GM12878 (cell line): ENCODE data around the gene BCCIP. TPM values are rescaled to one million over a fixed set of nuclear protein-coding genes. Genes with fewer than 3 reads are reported as not detected.

Source experiments
- ATAC-seq: fragments of 200-7000 bp; cut with Tn5 transposase; 3 replicates; pipeline ENCODE4 v1.9.1; 2020; ENCODE audit warnings: mild to moderate bottlenecking, moderate library complexity
- BruUV-seq: library from RNA; stranded (reverse); fragments of 400-500 nt; replicated peaks from 2 replicates; lab custom pipeline; 2021; lab: Mats Ljungman, UMichigan
- CTCF ChIA-PET: fragments of 300-600 bp; sonication (Branson Sonifier 250); formaldehyde crosslinking; extraction: SDS; loops from one replicate; lab custom pipeline; 2021; ENCODE audit warnings: inconsistent platforms; lab: Yijun Ruan, JAX
- POLR2A ChIA-PET: fragments of 350-600 bp; formaldehyde crosslinking; extraction: SDS; loops from one replicate; lab custom pipeline; 2021; ENCODE audit warnings: inconsistent platforms; lab: Charles Lee
- RAD21 ChIA-PET: fragments of 300-600 bp; sonication (Branson Sonifier 250); formaldehyde crosslinking; loops from one replicate; lab custom pipeline; 2023; ENCODE audit warnings: antibody characterized with exemption; ENCODE audit not compliant: unreplicated experiment; lab: Charles Lee
- SMC1A ChIA-PET: fragments of 300-600 bp; sonication (Branson Sonifier 250); formaldehyde crosslinking; loops from one replicate; lab custom pipeline; 2023; ENCODE audit not compliant: unreplicated experiment, uncharacterized antibody; lab: Charles Lee
- DNase-seq: peaks from one replicate; pipeline ENCODE4 v3.0.0-alpha.2; 2011; ENCODE audit warnings: low read depth, low spot score
- FAIRE-seq: peaks from 3 replicates; lab custom pipeline; 2011; peaks lifted over from hg19 to GRCh38; lab: Jason Lieb, UNC
- H2AFZ ChIP-seq: 2 replicates; pipeline ENCODE4 v1.6.0; 2011; ENCODE audit warnings: low read depth, low read length, control low read depth; ENCODE audit not compliant: control insufficient read depth
- H3K27ac ChIP-seq: 2 replicates; pipeline ENCODE4 v1.5.1; 2011; ENCODE audit warnings: control low read depth; ENCODE audit not compliant: control insufficient read depth, insufficient read depth
- H3K27me3 ChIP-seq, 2 experiments: replicated peaks in 1 of 2; 2 replicates each; pipeline versions ENCODE4 v1.6.0 to v1.6.1; 2011; ENCODE audit warnings: low read length in 1 of 2; ENCODE audit not compliant: control insufficient read depth in 2 of 2, insufficient read depth in 2 of 2
- H3K36me3 ChIP-seq, 2 experiments: 2 replicates each; pipeline ENCODE4 v1.5.1; 2011; ENCODE audit warnings: low read length in 1 of 2; ENCODE audit not compliant: control insufficient read depth in 2 of 2, insufficient read depth in 2 of 2
- H3K4me1 ChIP-seq: 2 replicates; pipeline ENCODE4 v1.6.1; 2011; ENCODE audit warnings: mild to moderate bottlenecking, low read length, moderate library complexity, mixed read lengths; ENCODE audit not compliant: control insufficient read depth, insufficient read depth
- H3K4me2 ChIP-seq: 2 replicates; pipeline ENCODE4 v1.6.0; 2011; ENCODE audit warnings: control low read depth; ENCODE audit not compliant: control insufficient read depth, insufficient read depth
- H3K4me3 ChIP-seq: fragments of 200-600 bp; sonication (generic); 2 replicates; pipeline ENCODE4 v1.5.1; 2016
- H3K79me2 ChIP-seq: 2 replicates; pipeline ENCODE4 v1.6.0; 2011; ENCODE audit warnings: low read length; ENCODE audit not compliant: control insufficient read depth, insufficient read depth
- H3K9ac ChIP-seq: 2 replicates; pipeline ENCODE4 v1.8.0; 2011; ENCODE audit warnings: low read length, control low read depth, mixed read lengths; ENCODE audit not compliant: control insufficient read depth, insufficient read depth
- H3K9me3 ChIP-seq: replicated peaks from 3 replicates; pipeline ENCODE4 v1.5.1; 2011; ENCODE audit warnings: mild to moderate bottlenecking, low read length; ENCODE audit not compliant: control insufficient read depth, insufficient read depth
- H4K20me1 ChIP-seq: 2 replicates; pipeline ENCODE4 v1.6.0; 2011; ENCODE audit not compliant: control insufficient read depth, insufficient read depth
- CBX3 ChIP-seq: fragments of 200-600 bp; sonication (generic); IDR thresholded peaks from 2 replicates; pipeline ENCODE4 v1.6.1; 2016; ENCODE audit warnings: low read depth, borderline replicate concordance
- HCFC1 ChIP-seq: fragments of 150-350 bp; IDR thresholded peaks from 2 replicates; pipeline ENCODE4 v1.6.1; 2014; ENCODE audit warnings: low read length
- HDAC2 ChIP-seq: fragments of 200-600 bp; sonication (generic); IDR thresholded peaks from 2 replicates; pipeline ENCODE4 v1.6.1; 2017
- JUNB ChIP-seq: IDR thresholded peaks from 2 replicates; pipeline ENCODE4 v1.6.1; 2016; ENCODE audit warnings: antibody characterized with exemption, mild to moderate bottlenecking
- MEF2A ChIP-seq: IDR thresholded peaks from 2 replicates; pipeline ENCODE4 v1.6.1; 2011; ENCODE audit warnings: low read depth, mild to moderate bottlenecking, low read length, moderate library complexity; ENCODE audit not compliant: insufficient read depth
- NFYB ChIP-seq: IDR thresholded peaks from 2 replicates; pipeline ENCODE4 v1.6.1; 2011; ENCODE audit warnings: low read depth, mild to moderate bottlenecking, low read length, improper control_type of control experiment, moderate library complexity; ENCODE audit not compliant: insufficient read depth
- PAX5 ChIP-seq: IDR thresholded peaks from 2 replicates; pipeline ENCODE4 v1.6.1; 2011; ENCODE audit warnings: low read depth, low read length, borderline replicate concordance
- RFX5 ChIP-seq: IDR thresholded peaks from 2 replicates; pipeline ENCODE4 v1.6.1; 2011; ENCODE audit warnings: low read depth, low read length, improper control_type of control experiment
- RUNX3 ChIP-seq: IDR thresholded peaks from 2 replicates; pipeline ENCODE4 v1.6.1; 2012; ENCODE audit warnings: low read length, inconsistent platforms
- SP1 ChIP-seq: IDR thresholded peaks from one replicate; pipeline ENCODE4 v1.6.1; 2011; ENCODE audit warnings: low read depth, low read length
- SPI1 ChIP-seq: IDR thresholded peaks from 2 replicates; pipeline ENCODE4 v1.6.1; 2011; ENCODE audit warnings: low read depth, mild to moderate bottlenecking, low read length, moderate library complexity, borderline replicate concordance; ENCODE audit not compliant: insufficient read depth
- TCF7 ChIP-seq: IDR thresholded peaks from 2 replicates; pipeline ENCODE4 v1.6.1; 2014; ENCODE audit warnings: antibody characterized with exemption, borderline replicate concordance
- YY1 ChIP-seq: IDR thresholded peaks from 2 replicates; pipeline ENCODE4 v1.6.1; 2011; ENCODE audit warnings: low read depth, mild to moderate bottlenecking, low read length
- ZBED1 ChIP-seq: IDR thresholded peaks from 2 replicates; pipeline ENCODE4 v1.6.1; 2016; ENCODE audit warnings: borderline replicate concordance
- ZNF24 ChIP-seq: fragments of 450-650 bp; IDR thresholded peaks from 2 replicates; pipeline ENCODE4 v1.6.1; 2017; ENCODE audit warnings: antibody characterized with exemption, mild to moderate bottlenecking
- ZSCAN29 ChIP-seq: fragments of 450-650 bp; IDR thresholded peaks from 2 replicates; pipeline ENCODE4 v1.6.1; 2017; ENCODE audit warnings: mild to moderate bottlenecking, moderate library complexity
- WGBS: methylation state at CpG from one replicate; pipeline ENCODE4 v1.1.6; 2016; ENCODE audit warnings: low lambda C conversion rate; ENCODE audit not compliant: insufficient replicate concordance, insufficient coverage; ENCODE audit errors: missing lambda C conversion rate; 5-methylcytosine and 5-hydroxymethylcytosine counted together
- in situ Hi-C: fragments of 300-500 bp; cut with MboI; formaldehyde crosslinking; loops from 9 replicates; pipeline ENCODE4 v1.14.3; 2018; ENCODE audit warnings: mixed read lengths
- intact Hi-C: fragments of 100-400 bp; cut with micrococcal nuclease; formaldehyde crosslinking; loops from one replicate; pipeline ENCODE4 v1.14.2; 2022; ENCODE audit not compliant: unreplicated experiment
- polyA plus RNA-seq, 11 experiments: library from polyadenylated mRNA; depleted of rRNA in 4 of 11; unstranded in 6 of 11; stranded (reverse) in 5 of 11; fragments of >200 nt; fragmentation: Nextera tagmentation in 4 of 11; fragmentation: Illumina TruSeq in 1 of 11; extraction: Ambion mirVana in 4 of 11; extraction: Trizol in 1 of 11; gene quantifications; 1 replicate in 1 of 11; 2 replicates in 10 of 11; pipeline versions ENCODE4 v1.2.1 to v1.2.3, GENCODE V29; 2011 to 2016; ENCODE audit warnings: inconsistent platforms in 2 of 11, missing spikeins in 2 of 11, low read depth in 1 of 11
- total RNA-seq, 4 experiments: library from RNA; depleted of rRNA in 3 of 4; stranded (reverse); fragments of >200 nt in 3 of 4; fragmentation: Illumina TruSeq in 1 of 4; extraction: Trizol in 1 of 4; gene quantifications; 2 replicates each; pipeline versions ENCODE4 v1.2.1 to v1.2.3, GENCODE V29; 2013 to 2021
- TF ChIP-seq, protein P1 (sequence below): fragments of 450-650 bp; IDR thresholded peaks from 2 replicates; pipeline ENCODE4 v1.6.1; 2018; ENCODE audit warnings: mild to moderate bottlenecking, low read depth, moderate library complexity; ENCODE audit not compliant: partially characterized antibody
- TF ChIP-seq, protein P2 (sequence below): fragments of 450-650 bp; IDR thresholded peaks from 2 replicates; pipeline ENCODE4 v1.6.1; 2014; ENCODE audit warnings: mild to moderate bottlenecking
- TF ChIP-seq, protein P3 (sequence below): IDR thresholded peaks from 2 replicates; pipeline ENCODE4 v1.6.1; 2012; ENCODE audit warnings: low read length, inconsistent platforms
- TF ChIP-seq, protein P4 (sequence below): fragments of 450-650 bp; IDR thresholded peaks from 2 replicates; pipeline ENCODE4 v1.6.1; 2016; ENCODE audit warnings: mild to moderate bottlenecking

Gene BCCIP
- total and polyA plus RNA-seq, 10 of the 15 experiments (the other 5 are each of a cell fraction or from before 2014, with no cell fraction given) = 61.2 to 225 (median 127) TPM

DNA sequence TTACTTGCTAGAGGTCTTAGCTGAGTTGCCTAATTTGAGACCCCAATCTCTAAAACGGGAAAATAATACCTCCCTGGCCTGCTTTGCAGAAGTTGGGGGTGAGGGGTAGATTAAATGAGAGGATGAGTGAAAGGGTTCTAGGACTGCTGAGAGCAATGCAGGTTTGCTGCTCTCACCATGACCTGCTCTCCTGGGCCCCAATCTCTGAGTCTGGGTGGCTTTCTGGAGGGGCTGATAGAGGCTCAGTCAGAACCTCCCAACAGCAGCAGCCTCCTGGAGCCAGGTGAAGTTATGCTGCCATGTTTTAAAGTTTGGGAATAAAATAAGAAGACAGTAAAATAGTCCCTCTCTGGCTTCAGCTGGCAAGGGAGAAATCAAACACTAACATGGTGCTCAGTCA lies 7.6 kb upstream of the BCCIP start (continued):
- TF ChIP-seq, protein P1, sequence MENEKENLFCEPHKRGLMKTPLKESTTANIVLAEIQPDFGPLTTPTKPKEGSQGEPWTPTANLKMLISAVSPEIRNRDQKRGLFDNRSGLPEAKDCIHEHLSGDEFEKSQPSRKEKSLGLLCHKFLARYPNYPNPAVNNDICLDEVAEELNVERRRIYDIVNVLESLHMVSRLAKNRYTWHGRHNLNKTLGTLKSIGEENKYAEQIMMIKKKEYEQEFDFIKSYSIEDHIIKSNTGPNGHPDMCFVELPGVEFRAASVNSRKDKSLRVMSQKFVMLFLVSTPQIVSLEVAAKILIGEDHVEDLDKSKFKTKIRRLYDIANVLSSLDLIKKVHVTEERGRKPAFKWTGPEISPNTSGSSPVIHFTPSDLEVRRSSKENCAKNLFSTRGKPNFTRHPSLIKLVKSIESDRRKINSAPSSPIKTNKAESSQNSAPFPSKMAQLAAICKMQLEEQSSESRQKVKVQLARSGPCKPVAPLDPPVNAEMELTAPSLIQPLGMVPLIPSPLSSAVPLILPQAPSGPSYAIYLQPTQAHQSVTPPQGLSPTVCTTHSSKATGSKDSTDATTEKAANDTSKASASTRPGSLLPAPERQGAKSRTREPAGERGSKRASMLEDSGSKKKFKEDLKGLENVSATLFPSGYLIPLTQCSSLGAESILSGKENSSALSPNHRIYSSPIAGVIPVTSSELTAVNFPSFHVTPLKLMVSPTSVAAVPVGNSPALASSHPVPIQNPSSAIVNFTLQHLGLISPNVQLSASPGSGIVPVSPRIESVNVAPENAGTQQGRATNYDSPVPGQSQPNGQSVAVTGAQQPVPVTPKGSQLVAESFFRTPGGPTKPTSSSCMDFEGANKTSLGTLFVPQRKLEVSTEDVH = no peak
- TF ChIP-seq PAX5 = no peak
- no peak for TF ChIP-seq TCF7
- TF ChIP-seq SPI1 = no peak
- TF ChIP-seq HDAC2 = no peak
- no peak for TF ChIP-seq ZBED1
- TF ChIP-seq HCFC1 = no peak
- TF ChIP-seq MEF2A = no peak
- TF ChIP-seq, protein P2, sequence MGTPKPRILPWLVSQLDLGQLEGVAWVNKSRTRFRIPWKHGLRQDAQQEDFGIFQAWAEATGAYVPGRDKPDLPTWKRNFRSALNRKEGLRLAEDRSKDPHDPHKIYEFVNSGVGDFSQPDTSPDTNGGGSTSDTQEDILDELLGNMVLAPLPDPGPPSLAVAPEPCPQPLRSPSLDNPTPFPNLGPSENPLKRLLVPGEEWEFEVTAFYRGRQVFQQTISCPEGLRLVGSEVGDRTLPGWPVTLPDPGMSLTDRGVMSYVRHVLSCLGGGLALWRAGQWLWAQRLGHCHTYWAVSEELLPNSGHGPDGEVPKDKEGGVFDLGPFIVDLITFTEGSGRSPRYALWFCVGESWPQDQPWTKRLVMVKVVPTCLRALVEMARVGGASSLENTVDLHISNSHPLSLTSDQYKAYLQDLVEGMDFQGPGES = no peak
- no peak for TF ChIP-seq CBX3

DNA sequence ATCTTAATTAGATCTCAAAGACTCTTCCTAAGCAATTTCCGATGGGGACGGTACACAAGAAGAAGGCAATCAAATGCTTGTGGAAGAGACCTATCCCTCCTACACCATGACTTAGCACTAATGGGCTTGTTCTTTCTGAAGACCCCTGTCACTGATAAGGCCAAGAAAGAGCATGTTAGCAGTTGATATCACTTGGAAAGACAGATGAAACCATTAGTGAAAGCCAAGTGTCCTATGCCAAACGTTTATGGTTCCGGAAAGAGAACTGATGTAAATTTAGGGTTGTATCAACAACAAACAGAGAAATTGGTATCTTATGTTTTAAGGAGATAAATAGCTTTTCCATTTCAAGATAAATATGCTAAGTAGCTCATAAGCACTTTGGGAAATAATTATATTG lies 6.8 kb upstream of the BCCIP start:
- no TSS peak for BruUV-seq
- Histone ChIP-seq H3K79me2 (peaks cover 8% of the 10 kb centered on the region), H3K9me3 (no peaks in the 10 kb centered on the region), H3K27ac (no peak overlapping the region), H3K4me1 (peaks cover under 1% of the 10 kb centered on the region; the same call in 1 of the 2 replicates), H3K36me3 (peaks cover 0 to 7% of the 10 kb centered on the region in 2 experiments; a peak in 1 of 4 replicates), H3K27me3 (no peaks in the 10 kb centered on the region), H4K20me1 (no peaks in the 10 kb centered on the region), H2AFZ (no peak overlapping the region), H3K9ac (no peak overlapping the region), H3K4me2 (no peak overlapping the region), H3K4me3 (no peak overlapping the region)
- CTCF ChIA-PET = interaction anchor here (0.6 to 1.0 kb wide), 2 partner anchors 12 to 523 kb away, joined by 3 read pairs; no protein-coding TSS in a partner anchor
- RAD21 ChIA-PET = no interaction called here
- WGBS = 73% methylated on average over 4 of the region's 4 CpGs
- SMC1A ChIA-PET = interaction anchor here (1.4 kb wide), 1 partner anchor 13 kb away, joined by 4 read pairs; no protein-coding TSS in a partner anchor
- POLR2A ChIA-PET = no interaction called here
- intact Hi-C loops (no loop called here), in situ Hi-C loops (no loop called here)
- FAIRE-seq = no peak
- ATAC-seq = no peak
- DNase-seq = no peak
- TF ChIP-seq RUNX3 (no peak), JUNB (no peak), ZSCAN29 (no peak), RFX5 (no peak), ZNF24 (no peak), YY1 (no peak), PAX5 (no peak), SP1 (no peak), NFYB (no peak)
- TF ChIP-seq, protein P3, sequence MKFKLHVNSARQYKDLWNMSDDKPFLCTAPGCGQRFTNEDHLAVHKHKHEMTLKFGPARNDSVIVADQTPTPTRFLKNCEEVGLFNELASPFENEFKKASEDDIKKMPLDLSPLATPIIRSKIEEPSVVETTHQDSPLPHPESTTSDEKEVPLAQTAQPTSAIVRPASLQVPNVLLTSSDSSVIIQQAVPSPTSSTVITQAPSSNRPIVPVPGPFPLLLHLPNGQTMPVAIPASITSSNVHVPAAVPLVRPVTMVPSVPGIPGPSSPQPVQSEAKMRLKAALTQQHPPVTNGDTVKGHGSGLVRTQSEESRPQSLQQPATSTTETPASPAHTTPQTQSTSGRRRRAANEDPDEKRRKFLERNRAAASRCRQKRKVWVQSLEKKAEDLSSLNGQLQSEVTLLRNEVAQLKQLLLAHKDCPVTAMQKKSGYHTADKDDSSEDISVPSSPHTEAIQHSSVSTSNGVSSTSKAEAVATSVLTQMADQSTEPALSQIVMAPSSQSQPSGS = no peak
- TF ChIP-seq, protein P4, sequence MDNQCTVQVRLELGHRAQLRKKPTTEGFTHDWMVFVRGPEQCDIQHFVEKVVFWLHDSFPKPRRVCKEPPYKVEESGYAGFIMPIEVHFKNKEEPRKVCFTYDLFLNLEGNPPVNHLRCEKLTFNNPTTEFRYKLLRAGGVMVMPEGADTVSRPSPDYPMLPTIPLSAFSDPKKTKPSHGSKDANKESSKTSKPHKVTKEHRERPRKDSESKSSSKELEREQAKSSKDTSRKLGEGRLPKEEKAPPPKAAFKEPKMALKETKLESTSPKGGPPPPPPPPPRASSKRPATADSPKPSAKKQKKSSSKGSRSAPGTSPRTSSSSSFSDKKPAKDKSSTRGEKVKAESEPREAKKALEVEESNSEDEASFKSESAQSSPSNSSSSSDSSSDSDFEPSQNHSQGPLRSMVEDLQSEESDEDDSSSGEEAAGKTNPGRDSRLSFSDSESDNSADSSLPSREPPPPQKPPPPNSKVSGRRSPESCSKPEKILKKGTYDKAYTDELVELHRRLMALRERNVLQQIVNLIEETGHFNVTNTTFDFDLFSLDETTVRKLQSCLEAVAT = no peak
